HepG2 (cell line): ENCODE data around the gene HSD17B8. TPM values are rescaled to one million over a fixed set of nuclear protein-coding genes. Genes with fewer than 3 reads are reported as not detected.

Experiments
- AKAP8 ChIP-seq: sonication (generic); formaldehyde crosslinking; IDR thresholded peaks from 2 replicates; pipeline ENCODE4 v1.5.1; 2020; ENCODE audit warnings: mild to moderate bottlenecking, missing genetic modification reagents
- ATF1 ChIP-seq: IDR thresholded peaks from 2 replicates; pipeline ENCODE4 v1.6.1; 2016; ENCODE audit warnings: mild to moderate bottlenecking, control low read depth
- CHD4 ChIP-seq: fragments of 200-600 bp; sonication (generic); IDR thresholded peaks from 2 replicates; pipeline ENCODE4 v1.7.0; 2017; ENCODE audit warnings: mild to moderate bottlenecking, low read length, borderline replicate concordance
- GABPA ChIP-seq, 2 experiments: IDR thresholded peaks; 2 replicates each; pipeline ENCODE4 v1.6.1; 2011 to 2016; ENCODE audit warnings: low read depth in 2 of 2, low read length in 1 of 2, missing biosample characterization in 1 of 2, missing genetic modification characterization in 1 of 2
- ISL2 ChIP-seq: sonication (generic); formaldehyde crosslinking; IDR thresholded peaks from 2 replicates; pipeline ENCODE4 v1.5.0; 2020; ENCODE audit warnings: missing genetic modification reagents
- NFKB2 ChIP-seq: sonication (generic); formaldehyde crosslinking; IDR thresholded peaks from 2 replicates; pipeline ENCODE4 v1.4.0; 2020; ENCODE audit warnings: missing genetic modification reagents, borderline replicate concordance
- POLR2A ChIP-seq, 2 experiments: IDR thresholded peaks; 2 replicates each; pipeline ENCODE4 v1.6.1; 2011; ENCODE audit warnings: low read depth in 2 of 2, low read length in 2 of 2, mild to moderate bottlenecking in 1 of 2, moderate library complexity in 1 of 2; ENCODE audit not compliant: insufficient read depth in 1 of 2
- POLR2G ChIP-seq: fragments of 200-400 bp; formaldehyde crosslinking; IDR thresholded peaks from 2 replicates; pipeline ENCODE4 v1.6.1; 2018; ENCODE audit warnings: mild to moderate bottlenecking, low read depth, low read length, moderate library complexity
- RAD51 ChIP-seq: fragments of 450-650 bp; IDR thresholded peaks from 2 replicates; pipeline ENCODE4 v1.6.1; 2016; ENCODE audit warnings: borderline replicate concordance
- SRSF4 ChIP-seq: fragments of 200-400 bp; formaldehyde crosslinking; IDR thresholded peaks from one replicate; pipeline ENCODE4 v1.6.1; 2018; ENCODE audit warnings: mild to moderate bottlenecking, low read depth, low read length, moderate library complexity; ENCODE audit not compliant: poor library complexity, severe bottlenecking
- STAT5B ChIP-seq: sonication (generic); formaldehyde crosslinking; IDR thresholded peaks from 2 replicates; pipeline ENCODE4 v1.4.0; 2020; ENCODE audit warnings: missing genetic modification reagents
- TARDBP ChIP-seq: sonication (generic); formaldehyde crosslinking; IDR thresholded peaks from 2 replicates; pipeline ENCODE4 v1.8.0; 2022; ENCODE audit warnings: mild to moderate bottlenecking, missing genetic modification reagents
- ZBTB7A ChIP-seq: sonication (generic); formaldehyde crosslinking; IDR thresholded peaks from 2 replicates; pipeline ENCODE4 v1.8.0; 2022; ENCODE audit warnings: mild to moderate bottlenecking, missing genetic modification reagents
- ZC3H13 ChIP-seq: sonication (generic); formaldehyde crosslinking; IDR thresholded peaks from 2 replicates; pipeline ENCODE4 v1.8.1; 2023; ENCODE audit warnings: mild to moderate bottlenecking, missing genetic modification reagents, moderate library complexity
- ZFY ChIP-seq: sonication (generic); formaldehyde crosslinking; IDR thresholded peaks from 2 replicates; pipeline ENCODE4 v1.4.0; 2020; ENCODE audit warnings: missing genetic modification reagents
- ZNF232 ChIP-seq: sonication (generic); formaldehyde crosslinking; IDR thresholded peaks from 2 replicates; pipeline ENCODE4 v1.4.0; 2020; ENCODE audit warnings: missing genetic modification reagents, borderline replicate concordance
- ZNF263 ChIP-seq: sonication (generic); formaldehyde crosslinking; IDR thresholded peaks from 2 replicates; pipeline ENCODE4 v1.4.0; 2020; ENCODE audit warnings: missing genetic modification reagents
- ZNF530 ChIP-seq: sonication (generic); formaldehyde crosslinking; IDR thresholded peaks from 2 replicates; pipeline ENCODE4 v1.5.0; 2020; ENCODE audit warnings: low read depth, mild to moderate bottlenecking, missing genetic modification reagents
- ZNF547 ChIP-seq: sonication (generic); formaldehyde crosslinking; IDR thresholded peaks from 2 replicates; pipeline ENCODE4 v1.5.1; 2020; ENCODE audit warnings: mild to moderate bottlenecking, missing genetic modification reagents
- ZNF768 ChIP-seq: sonication (generic); formaldehyde crosslinking; IDR thresholded peaks from 2 replicates; pipeline ENCODE4 v1.4.0; 2020; ENCODE audit warnings: missing genetic modification reagents
- ZNF790 ChIP-seq: sonication (generic); formaldehyde crosslinking; IDR thresholded peaks from 2 replicates; pipeline ENCODE4 v1.8.0; 2022; ENCODE audit warnings: missing genetic modification reagents, mild to moderate bottlenecking, borderline replicate concordance
- ZSCAN25 ChIP-seq: sonication (generic); formaldehyde crosslinking; IDR thresholded peaks from 2 replicates; pipeline ENCODE4 v1.8.0; 2022; ENCODE audit warnings: mild to moderate bottlenecking, missing genetic modification reagents
- polyA plus RNA-seq, 8 experiments: library from polyadenylated mRNA; depleted of rRNA in 3 of 8; stranded (reverse) in 7 of 8; unstranded in 1 of 8; fragments of >200 nt; fragmentation: Illumina TruSeq in 4 of 8; extraction: Trizol in 4 of 8; gene quantifications; 2 replicates each; pipeline versions ENCODE4 v1.2.1 to v1.2.3, GENCODE V29; 2011 to 2016; ENCODE audit warnings: low read depth in 4 of 8, missing spikeins in 1 of 8, mixed read lengths in 1 of 8; ENCODE audit not compliant: insufficient read depth in 1 of 8
- total RNA-seq, 5 experiments: library from RNA; depleted of rRNA; stranded (reverse); fragments of >200 nt; fragmentation: Illumina TruSeq; extraction: Trizol; gene quantifications; 2 replicates each; pipeline ENCODE4 v1.2.3, GENCODE V29; 2016; ENCODE audit warnings: low read depth in 1 of 5
- TF ChIP-seq, protein P1 (sequence below): sonication (generic); formaldehyde crosslinking; IDR thresholded peaks from 2 replicates; pipeline ENCODE4 v1.4.0; 2020; ENCODE audit warnings: mild to moderate bottlenecking, missing genetic modification reagents
- TF ChIP-seq, protein P2 (sequence below): sonication (generic); formaldehyde crosslinking; IDR thresholded peaks from 2 replicates; pipeline ENCODE4 v1.4.0; 2020; ENCODE audit warnings: missing genetic modification reagents
- TF ChIP-seq, protein P3 (sequence below): IDR thresholded peaks from 2 replicates; pipeline ENCODE4 v1.6.1; 2012; ENCODE audit warnings: inconsistent platforms
- TF ChIP-seq, protein P4 (sequence below): sonication (generic); formaldehyde crosslinking; IDR thresholded peaks from 2 replicates; pipeline ENCODE4 v1.4.0; 2020; ENCODE audit warnings: missing genetic modification reagents, low read depth, mild to moderate bottlenecking, borderline replicate concordance

Gene HSD17B8
- total and polyA plus RNA-seq, 2 of the 13 experiments (the other 11 are each of a cell fraction or from before 2014, with no cell fraction given) = 12.6 to 20.1 TPM

DNA sequence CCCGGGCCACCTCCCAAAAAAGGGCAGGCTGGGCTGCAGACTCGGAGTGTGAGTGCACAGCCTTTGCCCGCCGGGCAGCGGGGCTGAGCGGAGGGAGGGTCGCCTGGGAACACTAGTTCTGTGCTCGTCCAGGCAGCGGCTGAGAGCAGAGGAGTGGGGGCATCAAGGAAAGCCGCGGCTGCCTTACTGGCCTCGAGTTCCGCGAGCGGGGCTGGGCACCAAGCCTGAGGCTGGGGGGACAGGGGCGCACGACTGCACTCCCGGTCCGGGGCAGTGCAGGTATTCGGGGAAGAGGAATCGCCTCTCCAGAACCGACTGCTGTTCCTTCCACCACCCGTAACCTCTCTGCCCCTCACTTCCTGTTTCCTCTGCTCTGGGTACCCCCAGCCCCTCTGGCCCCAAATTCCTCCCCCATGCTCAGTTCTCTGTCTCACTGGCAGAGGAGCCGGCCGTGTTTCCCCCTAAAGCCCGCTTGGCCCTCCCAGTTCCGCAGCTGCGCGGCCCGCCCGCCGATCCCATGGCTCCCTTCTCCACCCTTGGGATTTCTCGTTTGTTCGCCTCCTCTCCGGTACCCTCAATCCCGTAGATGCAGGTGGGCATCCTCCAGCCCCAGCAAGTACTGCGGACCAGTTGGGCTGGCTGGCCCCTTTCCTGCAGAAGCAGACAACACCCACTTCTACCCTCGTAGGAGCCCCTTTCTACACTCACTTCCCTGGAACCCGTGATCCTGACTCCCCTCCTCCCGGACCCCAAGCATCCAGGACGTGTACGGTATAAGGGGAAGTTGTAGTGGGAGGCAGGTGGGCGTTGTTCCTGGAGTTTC is 8.9 kb downstream of the HSD17B8 start (continued):
- TF ChIP-seq ZNF530 = no peak
- TF ChIP-seq ISL2 (CRISPR knock-in tag) = no peak
- 0 out of 2 replicates have a peak, but pooled peaks have one; percentile 31 for TF ChIP-seq ZSCAN25
- 0 out of 2 replicates have a peak, but pooled peaks have one; percentile 15 for TF ChIP-seq ZFY
- TF ChIP-seq NFKB2 (CRISPR knock-in tag) = 0 out of 2 replicates have a peak, but pooled peaks have one; percentile 65
- TF ChIP-seq ATF1 (CRISPR knock-in tag) = no peak
- TF ChIP-seq, protein P1, sequence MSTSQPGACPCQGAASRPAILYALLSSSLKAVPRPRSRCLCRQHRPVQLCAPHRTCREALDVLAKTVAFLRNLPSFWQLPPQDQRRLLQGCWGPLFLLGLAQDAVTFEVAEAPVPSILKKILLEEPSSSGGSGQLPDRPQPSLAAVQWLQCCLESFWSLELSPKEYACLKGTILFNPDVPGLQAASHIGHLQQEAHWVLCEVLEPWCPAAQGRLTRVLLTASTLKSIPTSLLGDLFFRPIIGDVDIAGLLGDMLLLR (CRISPR knock-in tag) = no peak
- no peak for TF ChIP-seq POLR2A (IDR thresholded peaks at IDR 0.05; ENCODE audit: insufficient read depth in 1 of 2, low read depth in 2 of 2, low read length in 2 of 2)
- peak; percentile 51; the same call in 1 of the 2 replicates for TF ChIP-seq ZNF547 (CRISPR knock-in tag)
- TF ChIP-seq STAT5B (CRISPR knock-in tag) = no peak
- no peak for TF ChIP-seq GABPA (IDR thresholded peaks at IDR 0.05; ENCODE audit: low read depth, low read length)
- 0 out of 2 replicates have a peak, but pooled peaks have one; percentile 11 for TF ChIP-seq GABPA (CRISPR knock-in tag; IDR thresholded peaks at IDR 0.05; ENCODE audit: low read depth)
- TF ChIP-seq ZNF232 (CRISPR knock-in tag) = peak; percentile 62; the same call in 1 of the 2 replicates
- TF ChIP-seq ZNF768 = no peak
- TF ChIP-seq, protein P2, sequence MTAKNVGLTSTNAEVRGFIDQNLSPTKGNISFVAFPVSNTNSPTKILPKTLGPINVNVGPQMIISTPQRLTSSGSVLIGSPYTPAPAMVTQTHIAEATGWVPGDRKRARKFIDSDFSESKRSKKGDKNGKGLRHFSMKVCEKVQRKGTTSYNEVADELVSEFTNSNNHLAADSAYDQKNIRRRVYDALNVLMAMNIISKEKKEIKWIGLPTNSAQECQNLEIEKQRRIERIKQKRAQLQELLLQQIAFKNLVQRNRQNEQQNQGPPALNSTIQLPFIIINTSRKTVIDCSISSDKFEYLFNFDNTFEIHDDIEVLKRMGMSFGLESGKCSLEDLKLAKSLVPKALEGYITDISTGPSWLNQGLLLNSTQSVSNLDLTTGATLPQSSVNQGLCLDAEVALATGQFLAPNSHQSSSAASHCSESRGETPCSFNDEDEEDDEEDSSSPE (CRISPR knock-in tag) = no peak
- TF ChIP-seq SRSF4 = peak; percentile 59
- TF ChIP-seq AKAP8 (CRISPR knock-in tag) = 0 out of 2 replicates have a peak, but pooled peaks have one; percentile 69
- peak; percentile 65; the same call in 1 of the 2 replicates for TF ChIP-seq ZC3H13 (CRISPR knock-in tag)
- TF ChIP-seq, protein P3, sequence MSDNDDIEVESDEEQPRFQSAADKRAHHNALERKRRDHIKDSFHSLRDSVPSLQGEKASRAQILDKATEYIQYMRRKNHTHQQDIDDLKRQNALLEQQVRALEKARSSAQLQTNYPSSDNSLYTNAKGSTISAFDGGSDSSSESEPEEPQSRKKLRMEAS = 0 out of 2 replicates have a peak, but pooled peaks have one; percentile 18
- peak; percentile 45; the same call in 1 of the 2 replicates for TF ChIP-seq ZNF263
- TF ChIP-seq CHD4 = no peak
- TF ChIP-seq POLR2G = peak; percentile 51
- peak; percentile 30; the same call in 1 of the 2 replicates for TF ChIP-seq TARDBP (CRISPR knock-in tag)
- 0 out of 2 replicates have a peak, but pooled peaks have one; percentile 13 for TF ChIP-seq ZBTB7A (CRISPR knock-in tag)
- TF ChIP-seq ZNF790 = no peak
- TF ChIP-seq, protein P4, sequence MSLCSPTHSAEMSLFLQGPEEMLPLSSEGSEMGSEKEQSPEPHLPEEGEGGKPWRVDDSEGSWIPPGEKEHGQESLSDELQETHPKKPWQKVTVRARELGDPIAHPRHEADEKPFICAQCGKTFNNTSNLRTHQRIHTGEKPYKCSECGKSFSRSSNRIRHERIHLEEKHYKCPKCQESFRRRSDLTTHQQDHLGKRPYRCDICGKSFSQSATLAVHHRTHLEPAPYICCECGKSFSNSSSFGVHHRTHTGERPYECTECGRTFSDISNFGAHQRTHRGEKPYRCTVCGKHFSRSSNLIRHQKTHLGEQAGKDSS (CRISPR knock-in tag) = no peak
- no peak for TF ChIP-seq RAD51
